ENCODE data around the gene EVI5.
"Not testable (repeated sequence)": the region's sequence is repeated elsewhere in the genome, so short reads cannot be mapped to it uniquely, and the experiment has no call there.

The EVI5 gene

GRCh38 chr1:92743221-92743620, 41.7 kb downstream of the EVI5 start:
- no peaks in the 10 kb centered on the region for H3K4me1 ChIP-seq
- H3K4me2 ChIP-seq (ENCODE audit: low read length): no peak overlapping the region
- TF ChIP-seq, protein P1, sequence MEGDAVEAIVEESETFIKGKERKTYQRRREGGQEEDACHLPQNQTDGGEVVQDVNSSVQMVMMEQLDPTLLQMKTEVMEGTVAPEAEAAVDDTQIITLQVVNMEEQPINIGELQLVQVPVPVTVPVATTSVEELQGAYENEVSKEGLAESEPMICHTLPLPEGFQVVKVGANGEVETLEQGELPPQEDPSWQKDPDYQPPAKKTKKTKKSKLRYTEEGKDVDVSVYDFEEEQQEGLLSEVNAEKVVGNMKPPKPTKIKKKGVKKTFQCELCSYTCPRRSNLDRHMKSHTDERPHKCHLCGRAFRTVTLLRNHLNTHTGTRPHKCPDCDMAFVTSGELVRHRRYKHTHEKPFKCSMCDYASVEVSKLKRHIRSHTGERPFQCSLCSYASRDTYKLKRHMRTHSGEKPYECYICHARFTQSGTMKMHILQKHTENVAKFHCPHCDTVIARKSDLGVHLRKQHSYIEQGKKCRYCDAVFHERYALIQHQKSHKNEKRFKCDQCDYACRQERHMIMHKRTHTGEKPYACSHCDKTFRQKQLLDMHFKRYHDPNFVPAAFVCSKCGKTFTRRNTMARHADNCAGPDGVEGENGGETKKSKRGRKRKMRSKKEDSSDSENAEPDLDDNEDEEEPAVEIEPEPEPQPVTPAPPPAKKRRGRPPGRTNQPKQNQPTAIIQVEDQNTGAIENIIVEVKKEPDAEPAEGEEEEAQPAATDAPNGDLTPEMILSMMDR (IDR thresholded peaks at IDR 0.05): no peak
- no peak overlapping the region for H3K27ac ChIP-seq
- H3K9ac ChIP-seq: no peak overlapping the region
- no peak overlapping the region for H2AFZ ChIP-seq
- peaks cover 10% of the 10 kb centered on the region for H3K79me2 ChIP-seq
- no peaks in the 10 kb centered on the region for H3K36me3 ChIP-seq (ENCODE audit: control insufficient read depth, insufficient read depth, low read length)
- H3K27me3 ChIP-seq (ENCODE audit: control insufficient read depth, insufficient read depth, low read length): no peaks in the 10 kb centered on the region
- H3K9me3 ChIP-seq (ENCODE audit: control insufficient read depth, low read length): no peaks in the 10 kb centered on the region
- no peak overlapping the region for H3K4me3 ChIP-seq (ENCODE audit: low read depth, low read length)

DNA sequence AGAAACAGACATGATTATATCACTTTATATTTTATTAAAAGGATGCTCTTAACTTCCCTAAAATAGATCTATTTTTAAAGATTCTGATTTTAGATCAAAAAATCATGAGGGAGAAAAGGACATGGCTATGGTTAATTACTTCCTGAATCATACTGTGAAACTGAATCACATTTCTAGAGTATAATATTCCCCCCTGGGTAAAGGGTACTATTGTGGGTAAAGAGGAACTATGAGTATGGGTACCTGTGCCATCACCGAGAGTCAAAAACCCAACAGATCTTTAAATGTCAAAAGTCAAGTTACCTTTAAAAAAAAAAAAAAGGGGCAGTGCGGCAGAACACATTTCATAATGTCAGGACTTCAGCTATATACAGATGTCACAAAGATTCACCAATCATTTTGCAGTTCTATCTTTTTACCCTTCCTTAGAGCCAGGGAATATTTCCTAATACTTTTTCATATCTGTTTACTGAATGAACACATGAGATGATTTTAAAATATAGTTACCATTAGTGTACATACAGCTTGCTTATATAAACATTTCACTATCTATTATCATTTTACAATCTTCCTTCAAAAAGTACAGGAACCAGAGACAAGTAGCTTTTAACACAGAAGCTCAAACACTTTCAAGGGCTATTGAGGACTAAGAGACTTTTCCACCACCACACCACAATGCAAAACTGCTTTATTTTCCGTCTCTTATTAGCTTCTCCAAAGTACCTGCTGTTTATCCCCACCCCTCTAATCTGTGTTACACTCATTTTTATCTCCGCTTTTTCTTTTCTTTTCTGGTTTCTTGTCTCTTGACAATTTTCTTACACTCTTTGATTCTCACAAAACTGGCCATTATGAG, 45.0 kb downstream of the EVI5 start:
- no peak overlapping the region for H3K27ac ChIP-seq
- no peak overlapping the region for H2AFZ ChIP-seq
- H3K79me2 ChIP-seq: peaks cover 6% of the 10 kb centered on the region
- H3K4me3 ChIP-seq (ENCODE audit: low read depth, low read length): no peak overlapping the region
- no peaks in the 10 kb centered on the region for H3K9me3 ChIP-seq (ENCODE audit: control insufficient read depth, low read length)
- no peaks in the 10 kb centered on the region for H3K36me3 ChIP-seq (ENCODE audit: control insufficient read depth, insufficient read depth, low read length)
- H3K9ac ChIP-seq: no peak overlapping the region
- no peaks in the 10 kb centered on the region for H3K4me1 ChIP-seq
- no peaks in the 10 kb centered on the region for H3K27me3 ChIP-seq (ENCODE audit: control insufficient read depth, insufficient read depth, low read length)
- H3K4me2 ChIP-seq (ENCODE audit: low read length): no peak overlapping the region
- TF ChIP-seq, protein P1 (IDR thresholded peaks at IDR 0.05): no peak

- H3K9ac ChIP-seq: no peak overlapping the region
These were observed 48.5 kb downstream of the EVI5 start for GRCh38 chr1:92736395-92736794.

DNA sequence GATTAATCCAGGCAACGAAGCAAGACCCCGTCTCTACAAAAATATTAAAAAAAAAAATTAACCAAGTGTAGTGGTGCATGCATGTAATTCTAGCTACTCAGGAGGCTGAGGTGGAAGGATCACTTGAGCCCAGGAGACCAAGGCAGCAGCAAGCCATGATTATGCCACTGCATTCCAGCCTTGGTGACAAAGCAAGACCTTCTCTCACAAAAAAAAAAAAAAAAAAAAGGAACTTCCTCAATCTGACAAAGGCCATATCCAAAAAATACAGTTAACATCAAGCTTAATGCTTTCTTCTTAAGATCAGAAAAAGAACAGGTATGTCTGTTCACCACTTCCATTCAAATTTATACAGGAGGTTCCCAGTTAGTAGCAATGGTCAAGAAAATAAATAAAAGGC, 54.4 kb downstream of the EVI5 start:
- no peaks in the 10 kb centered on the region for H3K27me3 ChIP-seq (ENCODE audit: control insufficient read depth, insufficient read depth, low read length)
- H3K27ac ChIP-seq: no peak overlapping the region
- no peak overlapping the region for H3K9ac ChIP-seq
- H3K4me1 ChIP-seq: no peaks in the 10 kb centered on the region
- H3K79me2 ChIP-seq: no peaks in the 10 kb centered on the region
- H3K36me3 ChIP-seq (ENCODE audit: control insufficient read depth, insufficient read depth, low read length): no peaks in the 10 kb centered on the region
- H3K9me3 ChIP-seq (ENCODE audit: control insufficient read depth, low read length): no peaks in the 10 kb centered on the region
- TF ChIP-seq, protein P1 (IDR thresholded peaks at IDR 0.05): no peak
- H3K4me2 ChIP-seq (ENCODE audit: low read length): no peak overlapping the region
- no peak overlapping the region for H3K4me3 ChIP-seq (ENCODE audit: low read depth, low read length)
- no peak overlapping the region for H2AFZ ChIP-seq

More at GRCh38 chr1:92736395-92736794, 48.5 kb downstream of the EVI5 start:
- Histone ChIP-seq H3K4me2 (ENCODE audit: low read length) (no peak overlapping the region), H3K79me2 (peaks cover 3% of the 10 kb centered on the region), H3K9me3 (ENCODE audit: control insufficient read depth, low read length) (no peaks in the 10 kb centered on the region), H3K27ac (no peak overlapping the region), H3K27me3 (ENCODE audit: control insufficient read depth, insufficient read depth, low read length) (no peaks in the 10 kb centered on the region), H3K4me1 (no peaks in the 10 kb centered on the region), H3K4me3 (ENCODE audit: low read depth, low read length) (no peak overlapping the region), H2AFZ (no peak overlapping the region), H3K36me3 (ENCODE audit: control insufficient read depth, insufficient read depth, low read length) (no peaks in the 10 kb centered on the region)
- TF ChIP-seq, protein P1 (IDR thresholded peaks at IDR 0.05): no peak

DNA sequence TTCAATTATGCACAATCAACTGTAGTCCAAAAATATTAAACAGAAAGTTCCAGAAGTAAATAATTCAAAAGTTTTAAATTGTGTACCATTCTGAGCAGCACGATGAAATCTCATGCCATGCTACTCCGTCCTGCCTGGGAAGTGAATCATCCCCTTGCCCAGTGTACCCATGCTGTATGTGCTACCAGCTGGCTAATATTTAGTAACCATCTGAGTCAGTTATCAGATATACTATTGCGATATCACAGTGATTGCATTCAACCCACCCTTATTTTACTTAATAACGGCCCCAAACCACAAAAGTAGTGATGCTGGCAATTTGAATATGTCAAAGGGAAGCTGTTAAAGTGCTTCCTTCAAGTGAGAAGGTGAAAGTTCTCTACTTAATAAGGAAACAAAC, 56.2 kb downstream of the EVI5 start:
- no peak overlapping the region for H3K4me3 ChIP-seq (ENCODE audit: low read depth, low read length)
- no peak overlapping the region for H2AFZ ChIP-seq
- no peak overlapping the region for H3K4me2 ChIP-seq (ENCODE audit: low read length)
- no peak overlapping the region for H3K27ac ChIP-seq
- TF ChIP-seq, protein P1 (IDR thresholded peaks at IDR 0.05): no peak
- no peaks in the 10 kb centered on the region for H3K79me2 ChIP-seq
- H3K9me3 ChIP-seq (ENCODE audit: control insufficient read depth, low read length): no peaks in the 10 kb centered on the region
- no peaks in the 10 kb centered on the region for H3K27me3 ChIP-seq (ENCODE audit: control insufficient read depth, insufficient read depth, low read length)
- no peak overlapping the region for H3K9ac ChIP-seq
- H3K36me3 ChIP-seq (ENCODE audit: control insufficient read depth, insufficient read depth, low read length): no peaks in the 10 kb centered on the region
- no peaks in the 10 kb centered on the region for H3K4me1 ChIP-seq

DNA sequence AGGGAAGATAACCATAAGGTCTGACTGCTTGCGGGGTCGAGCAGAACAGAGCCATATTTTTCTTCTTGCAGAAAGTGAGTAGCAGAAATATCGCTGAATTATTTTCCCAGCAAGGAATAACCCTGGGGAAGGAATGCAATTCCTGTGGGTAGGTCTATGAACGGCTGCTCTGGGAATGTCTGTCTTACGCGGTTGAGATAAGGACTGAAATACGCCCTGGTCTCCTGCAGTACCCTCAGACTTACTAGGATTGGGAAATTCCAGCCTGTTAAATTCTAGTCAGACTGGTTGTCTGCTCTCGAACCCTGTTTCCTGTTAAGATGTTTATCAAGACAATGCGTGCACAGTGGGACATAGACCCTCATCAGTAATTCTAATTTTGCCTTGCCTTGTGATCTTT, 61.2 kb downstream of the EVI5 start:
- H2AFZ ChIP-seq; H3K9me3 ChIP-seq (ENCODE audit: control insufficient read depth, low read length); H3K9ac ChIP-seq; H3K79me2 ChIP-seq; H3K27me3 ChIP-seq (ENCODE audit: control insufficient read depth, insufficient read depth, low read length); H3K36me3 ChIP-seq (ENCODE audit: control insufficient read depth, insufficient read depth, low read length); H3K4me3 ChIP-seq (ENCODE audit: low read depth, low read length); H3K4me1 ChIP-seq; H3K4me2 ChIP-seq (ENCODE audit: low read length); H3K27ac ChIP-seq: not testable (repeated sequence)
